Measurements from ENCODE around the gene DNAJC28.

DNAJC28 gene

GRCh38 chr21:33481314-33481943, 10.1 kb downstream of the DNAJC28 start:
- H3K36me3 ChIP-seq (ENCODE audit: insufficient read depth, insufficient read length, low read length): peaks cover 6% of the 10 kb centered on the region
- TF ChIP-seq SUZ12 (IDR thresholded peaks at IDR 0.05; ENCODE audit: extremely low read depth, insufficient read depth, insufficient read length) (no peak), YY1 (IDR thresholded peaks at IDR 0.05; ENCODE audit: insufficient read depth, insufficient read length) (no peak), ZNF274 (IDR thresholded peaks at IDR 0.05; ENCODE audit: low read depth, low read length) (no peak)
- H3K9me3 ChIP-seq (ENCODE audit: insufficient read depth, low read length): no peaks in the 10 kb centered on the region
- H3K4me3 ChIP-seq (ENCODE audit: insufficient read length, low read depth): no peak overlapping the region
- peaks cover 6% of the 10 kb centered on the region for H3K27me3 ChIP-seq (ENCODE audit: insufficient read depth, insufficient read length)
- DNase-seq (ENCODE audit: low read depth, low spot score): no peak
- H3K4me1 ChIP-seq (ENCODE audit: insufficient read depth, insufficient read length): peaks cover 4% of the 10 kb centered on the region
- no peak overlapping the region for H3K9ac ChIP-seq (ENCODE audit: insufficient read length, low read depth)

- DNase-seq (ENCODE audit: low read depth, low spot score): no peak
Measured at GRCh38 chr21:33480481-33481103, 10.9 kb downstream of the DNAJC28 start.

GRCh38 chr21:33479679-33480480, 11.6 kb downstream of the DNAJC28 start, which contains the start of gene TMEM50B:
TSS of gene TMEM50B (minus strand) at chr21:33479974. CDS start at chr21:33468885, 11,089 bp downstream.
- H3K27me3 ChIP-seq (ENCODE audit: insufficient read depth, insufficient read length): peaks cover 6% of the 10 kb centered on the region
- H3K4me1 ChIP-seq (ENCODE audit: insufficient read depth, insufficient read length): peaks cover 4% of the 10 kb centered on the region

More at GRCh38 chr21:33480481-33481103, 10.9 kb downstream of the DNAJC28 start:
- H3K4me1 ChIP-seq (ENCODE audit: insufficient read depth, insufficient read length): peaks cover 4% of the 10 kb centered on the region
- H3K36me3 ChIP-seq (ENCODE audit: insufficient read depth, insufficient read length, low read length): peaks cover 6% of the 10 kb centered on the region
- peak overlapping the region; percentile 68 for H3K4me3 ChIP-seq (ENCODE audit: insufficient read length, low read depth)
- peak overlapping the region; percentile 86 for H3K9ac ChIP-seq (ENCODE audit: insufficient read length, low read depth)
- H3K9me3 ChIP-seq (ENCODE audit: insufficient read depth, low read length): no peaks in the 10 kb centered on the region
- peaks cover 6% of the 10 kb centered on the region for H3K27me3 ChIP-seq (ENCODE audit: insufficient read depth, insufficient read length)
- TF ChIP-seq SUZ12 (IDR thresholded peaks at IDR 0.05; ENCODE audit: extremely low read depth, insufficient read depth, insufficient read length): no peak
- no peak for TF ChIP-seq YY1 (IDR thresholded peaks at IDR 0.05; ENCODE audit: insufficient read depth, insufficient read length)
- no peak for TF ChIP-seq ZNF274 (IDR thresholded peaks at IDR 0.05; ENCODE audit: low read depth, low read length)

GRCh38 chr21:33478935-33479678, 12.4 kb downstream of the DNAJC28 start:
- no peak for DNase-seq (ENCODE audit: low read depth, low spot score)
- Histone ChIP-seq H3K9me3 (ENCODE audit: insufficient read depth, low read length) (no peaks in the 10 kb centered on the region), H3K4me3 (ENCODE audit: insufficient read length, low read depth) (peak overlapping the region; percentile 83), H3K4me1 (ENCODE audit: insufficient read depth, insufficient read length) (peaks cover 4% of the 10 kb centered on the region), H3K36me3 (ENCODE audit: insufficient read depth, insufficient read length, low read length) (peaks cover 10% of the 10 kb centered on the region), H3K9ac (ENCODE audit: insufficient read length, low read depth) (peak overlapping the region; percentile 93), H3K27me3 (ENCODE audit: insufficient read depth, insufficient read length) (peaks cover 6% of the 10 kb centered on the region)
- no peak for TF ChIP-seq ZNF274 (IDR thresholded peaks at IDR 0.05; ENCODE audit: low read depth, low read length)
- TF ChIP-seq YY1 (IDR thresholded peaks at IDR 0.05; ENCODE audit: insufficient read depth, insufficient read length): no peak
- no peak for TF ChIP-seq SUZ12 (IDR thresholded peaks at IDR 0.05; ENCODE audit: extremely low read depth, insufficient read depth, insufficient read length)

More at GRCh38 chr21:33479679-33480480, 11.6 kb downstream of the DNAJC28 start, which contains the start of gene TMEM50B:
- Histone ChIP-seq H3K36me3 (ENCODE audit: insufficient read depth, insufficient read length, low read length) (peaks cover 10% of the 10 kb centered on the region), H3K9me3 (ENCODE audit: insufficient read depth, low read length) (no peaks in the 10 kb centered on the region), H3K9ac (ENCODE audit: insufficient read length, low read depth) (peak within 1 kb of the TSS; percentile 93), H3K4me3 (ENCODE audit: insufficient read length, low read depth) (peak within 1 kb of the TSS; percentile 83)
- TF ChIP-seq SUZ12 (IDR thresholded peaks at IDR 0.05; ENCODE audit: extremely low read depth, insufficient read depth, insufficient read length): no peak
- no peak for TF ChIP-seq YY1 (IDR thresholded peaks at IDR 0.05; ENCODE audit: insufficient read depth, insufficient read length)
- no peak for TF ChIP-seq ZNF274 (IDR thresholded peaks at IDR 0.05; ENCODE audit: low read depth, low read length)
- DNase-seq (ENCODE audit: low read depth, low spot score): peak; percentile 96

- TF ChIP-seq SUZ12 (IDR thresholded peaks at IDR 0.05; ENCODE audit: extremely low read depth, insufficient read depth, insufficient read length) (no peak), ZNF274 (IDR thresholded peaks at IDR 0.05; ENCODE audit: low read depth, low read length) (no peak), YY1 (IDR thresholded peaks at IDR 0.05; ENCODE audit: insufficient read depth, insufficient read length) (no peak)
- Histone ChIP-seq H3K27me3 (ENCODE audit: insufficient read depth, insufficient read length) (peaks cover 6% of the 10 kb centered on the region), H3K36me3 (ENCODE audit: insufficient read depth, insufficient read length, low read length) (peaks cover 10% of the 10 kb centered on the region), H3K4me1 (ENCODE audit: insufficient read depth, insufficient read length) (peaks cover 4% of the 10 kb centered on the region), H3K4me3 (ENCODE audit: insufficient read length, low read depth) (peak overlapping the region; percentile 83), H3K9me3 (ENCODE audit: insufficient read depth, low read length) (peaks cover 4% of the 10 kb centered on the region; the same call in 1 of the 2 replicates), H3K9ac (ENCODE audit: insufficient read length, low read depth) (peak overlapping the region; percentile 57)
- DNase-seq (ENCODE audit: low read depth, low spot score): no peak
Measured at GRCh38 chr21:33478182-33478581, 13.3 kb downstream of the DNAJC28 start.

GRCh38 chr21:33477066-33477465, 14.4 kb downstream of the DNAJC28 start:
- H3K27me3 ChIP-seq (ENCODE audit: insufficient read depth, insufficient read length): peaks cover 6% of the 10 kb centered on the region
- H3K4me1 ChIP-seq (ENCODE audit: insufficient read depth, insufficient read length): peaks cover 4% of the 10 kb centered on the region
- H3K4me3 ChIP-seq (ENCODE audit: insufficient read length, low read depth): no peak overlapping the region
- TF ChIP-seq YY1 (IDR thresholded peaks at IDR 0.05; ENCODE audit: insufficient read depth, insufficient read length) (no peak), ZNF274 (IDR thresholded peaks at IDR 0.05; ENCODE audit: low read depth, low read length) (no peak), SUZ12 (IDR thresholded peaks at IDR 0.05; ENCODE audit: extremely low read depth, insufficient read depth, insufficient read length) (no peak)
- H3K36me3 ChIP-seq (ENCODE audit: insufficient read depth, insufficient read length, low read length): peaks cover 10% of the 10 kb centered on the region
- H3K9me3 ChIP-seq (ENCODE audit: insufficient read depth, low read length): peaks cover 4% of the 10 kb centered on the region; the same call in 1 of the 2 replicates
- no peak for DNase-seq (ENCODE audit: low read depth, low spot score)
- no peak overlapping the region for H3K9ac ChIP-seq (ENCODE audit: insufficient read length, low read depth)
